WI38 (cell line): Measurements from ENCODE around the gene PSORS1C1.

Source experiments
- H3K4me3 ChIP-seq: 2 replicates; pipeline ENCODE4 v1.5.1; 2011; ENCODE audit warnings: low read depth, mild to moderate bottlenecking, control low read depth, low read length
- CTCF ChIP-seq: IDR thresholded peaks from 2 replicates; pipeline ENCODE4 v1.5.1; 2012; ENCODE audit warnings: low read depth, mild to moderate bottlenecking, control low read depth, low read length

Gene PSORS1C1

GRCh38 chr6:31090275-31090972 is 24.2 kb upstream of the PSORS1C1 start:
- H3K4me3 ChIP-seq = no peak overlapping the region
- no peak for TF ChIP-seq CTCF

- no peak overlapping the region for H3K4me3 ChIP-seq
- no peak for TF ChIP-seq CTCF
Observed at GRCh38 chr6:31090973-31091364, 23.6 kb upstream of the PSORS1C1 start.

DNA sequence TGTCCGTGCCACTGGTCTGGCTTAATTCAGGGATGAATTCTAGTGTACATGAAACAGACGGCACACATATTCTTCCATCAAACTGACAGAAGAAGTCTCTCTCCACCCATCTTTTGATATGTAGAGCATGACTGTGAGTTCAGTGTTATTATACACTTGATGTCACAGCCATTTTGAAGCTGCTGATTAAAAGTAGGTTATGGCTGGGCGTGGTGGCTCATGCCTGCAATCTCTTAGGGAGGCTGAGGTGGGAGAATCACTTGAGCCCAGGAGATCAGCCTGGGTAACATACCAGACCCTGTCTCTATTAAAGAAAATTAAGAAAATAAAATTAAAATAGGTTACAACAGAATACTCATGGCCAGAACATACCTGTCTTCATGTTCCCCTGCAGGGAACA is 22.9 kb upstream of the PSORS1C1 start:
- TF ChIP-seq CTCF = no peak
- no peak overlapping the region for H3K4me3 ChIP-seq

- H3K4me3 ChIP-seq = no peak overlapping the region
- no peak for TF ChIP-seq CTCF
Observed at GRCh38 chr6:31092238-31092637, 22.4 kb upstream of the PSORS1C1 start.

- no peak for TF ChIP-seq CTCF
Observed at GRCh38 chr6:31092769-31093505, 21.7 kb upstream of the PSORS1C1 start.

GRCh38 chr6:31094389-31094881 is 20.2 kb upstream of the PSORS1C1 start:
- no peak for TF ChIP-seq CTCF
- no peak overlapping the region for H3K4me3 ChIP-seq

More at GRCh38 chr6:31092769-31093505, 21.7 kb upstream of the PSORS1C1 start:
- H3K4me3 ChIP-seq = no peak overlapping the region

DNA sequence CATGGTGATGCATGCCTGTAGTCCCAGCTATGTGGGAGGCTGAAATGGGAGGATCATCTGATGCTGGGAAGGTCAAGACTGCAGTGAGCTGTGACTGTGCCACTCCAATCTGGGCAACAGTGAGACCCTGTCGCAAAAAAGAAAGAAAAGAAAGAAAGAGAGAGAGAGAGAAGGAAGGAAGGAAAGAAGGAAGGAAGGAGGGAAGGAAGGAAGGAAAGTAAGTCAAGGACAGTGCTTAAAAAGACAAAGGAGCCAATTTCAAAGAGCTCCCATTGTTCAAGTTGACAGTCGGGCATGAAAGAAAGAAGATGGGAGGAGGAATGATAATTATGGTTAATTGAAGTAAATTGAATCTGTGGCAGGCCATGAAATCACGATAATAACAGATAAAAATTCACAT is 18.4 kb upstream of the PSORS1C1 start:
- no peak overlapping the region for H3K4me3 ChIP-seq

More for the DNA sequence above, 18.4 kb upstream of the PSORS1C1 start:
- no peak for TF ChIP-seq CTCF
